HL-60/S4 treated with phorbol 12-myristate 13-acetate at 8.2 ng/mL for 4 days and 3 days (cell line): Measurements from ENCODE around the gene NMNAT1.
"Not testable (repeated sequence)": the region's sequence is repeated elsewhere in the genome, so short reads cannot be mapped to it uniquely, and the experiment has no call there.

Experiments
- in situ Hi-C: fragments of 300-500 bp; cut with MboI; formaldehyde crosslinking; loops from 2 replicates; pipeline ENCODE4 v1.15.0; 2022; ENCODE audit warnings: low sequenced_read_pairs

The NMNAT1 gene

DNA sequence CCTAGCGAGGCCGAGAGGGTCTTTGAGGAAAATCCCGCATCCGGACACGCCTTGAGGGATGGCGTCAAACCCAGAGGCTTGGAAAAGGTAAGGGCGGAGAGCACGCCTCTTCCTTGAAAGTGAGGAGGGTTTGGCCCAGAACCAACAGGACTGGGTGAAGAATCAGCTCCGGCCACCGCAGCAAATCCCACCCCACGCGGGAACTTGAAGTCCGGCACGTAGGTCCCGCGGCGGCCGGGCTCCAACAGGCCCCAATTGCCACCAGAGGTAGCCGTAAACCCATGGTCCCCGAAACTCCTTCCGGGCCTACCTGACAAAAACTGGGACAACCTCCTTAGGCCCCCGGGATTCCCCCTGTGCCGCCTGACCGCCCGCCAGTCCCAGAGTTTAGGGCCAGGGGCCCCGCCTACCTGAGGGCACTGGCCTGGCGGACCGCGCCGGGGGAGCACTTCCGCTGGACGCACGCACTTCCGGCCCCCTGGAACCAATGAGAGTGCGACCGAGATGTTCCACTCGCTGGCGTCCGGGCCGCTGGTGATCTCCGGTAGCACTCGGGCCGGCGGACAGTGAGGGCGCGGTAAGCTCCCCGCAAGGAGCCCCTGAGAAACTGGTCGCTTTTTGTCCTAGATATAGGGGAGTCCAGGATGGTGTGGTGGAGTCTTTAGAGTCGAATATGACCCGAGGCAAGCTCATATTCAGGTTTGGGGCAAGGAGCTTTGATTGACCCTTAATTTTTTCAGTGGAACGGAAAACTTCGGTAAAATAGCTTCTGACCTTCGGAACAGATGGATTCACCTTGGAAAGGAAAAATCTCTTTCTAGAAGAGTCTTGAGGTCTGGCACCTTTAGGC is at the start of gene NMNAT1, which contains the start of gene LZIC:
NMNAT1 (plus strand) TSS at position 537 of the 850 bp plus-strand sequence. CDS start 28,599 bp downstream, outside the sequence.
LZIC (minus strand) TSS at position 453 of the 850 bp plus-strand sequence. CDS start 6,772 bp downstream, outside the sequence.
- in situ Hi-C loops: loop anchor here (5.0 kb wide), 1 partner anchor 66 kb away; no protein-coding TSS in a partner anchor

- in situ Hi-C loops: no loop called here
Measured at GRCh38 chr1:9894115-9894514, 49.2 kb upstream of the NMNAT1 start.

DNA sequence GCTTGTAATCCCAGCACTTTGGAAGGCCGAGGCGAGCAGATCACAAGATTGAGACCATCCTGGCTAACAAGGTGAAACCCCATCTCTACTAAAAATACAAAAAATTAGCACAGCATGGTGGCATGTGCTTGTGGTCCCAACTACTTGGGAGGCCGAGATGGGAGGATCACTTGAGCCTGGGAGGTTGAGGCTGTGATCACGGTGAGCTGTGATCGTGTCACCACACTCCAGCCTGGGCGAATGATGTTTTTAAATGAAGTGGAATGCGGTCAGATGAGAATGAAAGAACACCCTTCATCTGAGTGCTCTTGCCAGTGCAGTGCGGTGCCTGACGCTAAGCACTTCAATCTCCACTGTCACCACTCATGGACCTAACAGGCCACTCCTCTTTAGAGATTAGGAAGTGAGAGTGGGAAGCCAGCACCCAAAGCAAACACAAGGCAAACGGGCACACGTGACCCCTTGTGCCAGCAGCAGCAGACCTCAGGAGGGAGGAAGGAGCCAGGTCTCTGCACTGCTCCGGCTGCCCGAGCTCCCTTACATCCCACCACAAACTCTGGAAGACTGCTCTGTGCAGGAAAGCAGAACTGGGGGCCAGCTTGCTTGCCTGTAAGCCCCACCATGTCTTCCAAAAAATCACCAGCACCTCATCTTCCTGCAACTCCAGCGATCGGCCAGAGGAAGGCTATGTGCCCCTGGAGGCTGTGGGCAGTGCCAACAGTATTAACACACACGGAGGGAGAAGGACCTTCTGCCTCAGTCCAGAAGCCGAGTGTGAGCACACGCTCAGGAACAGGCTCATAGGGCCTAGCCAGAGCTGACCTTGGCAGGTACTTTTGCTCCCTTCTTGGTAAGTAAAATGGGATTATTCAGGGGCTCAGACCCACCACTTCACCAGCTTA is 42.9 kb upstream of the NMNAT1 start:
- in situ Hi-C loops: no loop called here

- in situ Hi-C loops: no loop called here
Measured at GRCh38 chr1:9901148-9902059, 41.9 kb upstream of the NMNAT1 start.

DNA sequence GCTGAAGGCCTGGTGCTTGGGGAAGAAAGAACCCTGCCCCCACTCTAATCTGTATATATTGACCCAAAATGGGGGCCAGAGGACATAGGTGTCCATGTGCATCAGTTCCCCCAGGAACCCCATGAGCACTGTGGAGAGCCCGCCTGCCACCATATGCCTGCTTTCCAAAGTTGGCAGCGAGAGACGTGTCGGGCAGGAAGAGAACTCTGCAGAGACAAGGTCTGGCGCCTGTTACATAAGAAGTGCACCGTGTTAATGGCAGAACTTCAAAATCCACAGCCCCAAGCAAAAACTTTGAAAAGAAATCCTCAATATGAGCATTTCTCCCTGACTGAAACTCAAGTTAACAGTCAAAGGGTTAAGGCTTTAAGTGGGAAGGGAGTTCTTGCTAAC is 41.2 kb upstream of the NMNAT1 start:
- in situ Hi-C loops: no loop called here

DNA sequence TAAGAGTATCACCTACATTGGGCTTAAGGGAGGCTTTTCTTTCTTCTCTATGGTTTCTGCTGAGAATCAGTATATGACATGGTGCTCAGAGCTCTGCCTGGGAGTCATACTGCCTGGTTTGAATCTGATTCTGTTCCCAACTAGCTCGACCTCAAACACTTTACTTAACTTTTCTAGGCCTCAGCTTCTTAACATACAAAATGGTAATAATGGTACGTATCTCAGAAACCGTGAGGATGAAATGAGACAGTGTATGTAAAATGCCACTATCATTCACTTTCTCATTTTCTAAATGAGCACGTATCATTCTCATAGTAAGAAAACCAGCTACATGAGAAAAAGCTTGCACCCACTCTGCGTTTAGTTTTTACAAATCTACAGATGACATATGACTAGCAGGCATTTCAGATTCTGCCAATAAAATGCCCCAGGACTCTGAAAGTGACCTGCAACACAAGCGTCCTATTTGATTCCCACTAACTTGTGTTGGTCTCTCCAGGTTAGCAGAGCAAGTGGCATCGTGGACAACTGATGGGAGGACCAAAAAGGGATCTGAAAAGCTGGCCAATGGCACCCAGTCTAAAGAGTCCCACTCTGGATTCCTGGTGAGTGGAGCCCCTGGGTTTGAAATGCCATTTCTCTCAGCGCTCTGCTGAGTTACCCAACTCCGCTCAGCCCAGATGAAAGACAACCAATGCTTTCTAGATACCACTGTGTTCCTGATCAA is 39.3 kb upstream of the NMNAT1 start:
- in situ Hi-C loops: no loop called here

DNA sequence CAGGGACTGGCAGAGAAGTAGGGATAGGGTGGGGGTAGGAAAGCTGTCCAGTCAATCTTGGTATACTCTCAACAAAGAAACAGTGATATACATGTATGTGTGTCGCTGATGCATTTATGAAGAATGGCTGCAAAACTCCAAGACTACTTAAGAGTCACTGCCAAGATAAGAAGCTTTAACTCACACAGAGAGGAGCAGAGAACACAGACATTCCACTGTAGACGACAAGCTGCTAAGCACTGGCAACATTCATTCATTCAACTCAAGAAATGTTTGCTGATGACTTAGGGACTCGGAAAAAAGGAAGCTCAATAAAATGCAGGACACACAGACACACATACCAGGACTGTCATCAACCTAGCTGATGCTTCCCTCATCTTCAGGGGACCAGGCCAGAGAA is 38.7 kb upstream of the NMNAT1 start:
- in situ Hi-C loops: no loop called here

DNA sequence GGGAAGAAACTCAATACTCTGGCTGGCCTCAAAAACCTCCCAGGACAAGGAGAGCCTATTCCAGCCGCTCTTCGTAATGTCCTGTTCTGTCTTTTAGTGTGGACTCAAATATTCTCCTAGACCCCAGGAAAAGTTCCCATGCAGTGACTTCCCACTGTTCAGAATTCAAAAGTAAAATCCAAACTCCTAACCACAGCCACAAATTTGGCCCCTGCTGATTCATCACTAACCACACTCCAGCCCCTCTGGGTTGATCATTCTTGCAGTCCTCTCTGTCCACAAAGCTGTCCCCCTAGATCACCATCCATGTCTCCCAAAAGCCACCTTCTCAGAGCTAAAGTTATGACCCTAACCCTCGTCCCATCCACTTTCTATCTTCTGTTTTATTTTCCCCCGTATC is 38.3 kb upstream of the NMNAT1 start:
- in situ Hi-C loops: no loop called here

GRCh38 chr1:9906466-9906865 is 36.8 kb upstream of the NMNAT1 start:
- in situ Hi-C loops: no loop called here

DNA sequence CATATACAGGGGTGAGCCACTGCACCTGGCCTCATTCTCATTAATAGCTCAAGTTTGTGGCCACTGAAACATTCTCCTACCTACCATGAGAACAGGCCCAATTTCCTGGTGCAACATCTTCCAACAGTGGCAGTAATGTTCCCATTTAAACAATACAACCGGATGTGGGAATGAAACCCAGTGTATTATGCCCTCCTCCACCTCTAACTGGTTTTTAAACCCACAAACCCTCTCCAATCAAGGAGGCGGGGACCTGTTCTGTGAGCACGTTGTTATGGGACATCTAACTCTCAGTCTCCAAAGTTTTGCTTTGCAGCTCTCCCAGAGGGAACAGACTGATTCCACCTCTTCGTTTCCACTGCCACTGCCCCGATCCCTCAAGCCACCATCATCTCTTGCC is 35.8 kb upstream of the NMNAT1 start:
- in situ Hi-C loops: no loop called here

DNA sequence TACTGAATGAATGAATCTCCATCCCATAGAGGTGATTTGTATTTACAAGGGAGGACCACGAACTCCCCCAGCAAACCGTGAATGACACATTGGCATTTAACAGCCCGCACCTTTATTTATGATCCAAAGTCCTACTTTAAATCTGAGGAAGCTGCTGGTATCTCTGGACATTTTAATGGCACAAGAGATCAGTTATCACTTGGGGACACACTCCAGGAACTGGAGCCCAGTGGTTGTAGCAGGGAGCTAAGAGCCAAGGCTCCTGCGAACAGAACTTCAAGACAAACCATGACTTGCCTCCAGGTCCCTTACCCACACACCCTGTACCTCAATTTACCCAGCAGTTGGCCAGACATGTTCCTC is 34.4 kb upstream of the NMNAT1 start:
- in situ Hi-C loops: no loop called here

DNA sequence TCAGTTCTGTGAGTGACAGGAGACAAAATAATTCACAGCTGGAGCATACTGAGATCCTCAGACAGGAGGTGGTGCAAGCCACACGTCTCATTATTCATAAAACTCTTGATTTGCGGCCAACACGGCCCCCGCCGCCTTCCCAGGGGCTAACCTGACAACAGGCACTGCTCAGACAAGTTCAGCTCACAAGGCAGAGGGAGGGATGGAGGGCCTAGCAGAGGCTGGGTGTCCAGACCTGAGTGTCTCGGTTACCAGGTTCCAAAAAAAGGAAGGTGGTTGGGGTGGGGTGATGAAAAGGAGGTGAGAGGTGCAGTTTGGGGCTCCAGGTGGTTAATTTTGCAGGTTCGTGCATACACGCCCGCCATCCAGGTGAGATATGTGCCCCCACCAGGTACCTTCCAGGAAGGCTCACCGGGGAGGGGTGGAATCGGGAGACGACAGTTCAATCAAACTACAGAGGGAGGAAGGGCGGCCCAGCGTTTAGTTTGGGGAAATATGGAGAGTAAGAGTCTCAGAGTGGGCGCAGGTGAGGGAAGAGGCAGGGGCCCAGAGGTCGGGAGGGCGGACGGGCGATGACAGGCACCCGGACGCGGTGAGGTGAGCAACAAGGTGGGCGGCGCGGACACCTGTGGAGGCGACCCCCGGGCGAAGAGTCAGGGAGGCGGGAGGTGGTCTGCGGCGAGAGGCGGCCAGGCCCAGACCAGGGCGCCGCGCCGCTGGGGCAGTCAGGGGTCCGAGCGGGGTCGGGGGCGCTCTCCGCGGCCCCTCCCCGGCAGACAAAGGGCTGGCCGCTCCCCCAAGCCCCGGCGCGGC is 33.8 kb upstream of the NMNAT1 start:
- in situ Hi-C loops: no loop called here

- in situ Hi-C loops: no loop called here
Measured at GRCh38 chr1:9910076-9910422, 33.2 kb upstream of the NMNAT1 start, which contains the start of gene CTNNBIP1. Gene CTNNBIP1 (minus strand): TSS chr1:9910269. CDS start chr1:9872064, 38,205 bp downstream.

- in situ Hi-C loops: no loop called here
Measured at GRCh38 chr1:9910423-9911178, 32.7 kb upstream of the NMNAT1 start.

- in situ Hi-C loops: no loop called here
Measured at GRCh38 chr1:9912264-9912936, 30.9 kb upstream of the NMNAT1 start.

DNA sequence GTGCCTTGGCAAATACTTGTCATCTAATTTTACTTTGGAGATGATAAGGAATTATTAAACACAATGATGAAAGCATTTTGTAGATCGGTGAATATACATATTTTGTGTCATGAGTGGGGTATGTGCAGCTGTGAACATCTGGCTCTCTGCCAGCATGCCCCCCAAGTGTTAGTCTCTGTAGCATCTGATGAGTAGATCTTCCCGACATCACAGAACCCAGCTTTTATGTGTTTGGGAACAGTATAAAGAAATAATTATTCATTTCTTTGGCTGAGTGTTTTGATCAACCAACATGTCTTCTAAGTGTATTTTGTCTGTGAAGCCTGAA is 28.7 kb upstream of the NMNAT1 start:
- in situ Hi-C loops: no loop called here

DNA sequence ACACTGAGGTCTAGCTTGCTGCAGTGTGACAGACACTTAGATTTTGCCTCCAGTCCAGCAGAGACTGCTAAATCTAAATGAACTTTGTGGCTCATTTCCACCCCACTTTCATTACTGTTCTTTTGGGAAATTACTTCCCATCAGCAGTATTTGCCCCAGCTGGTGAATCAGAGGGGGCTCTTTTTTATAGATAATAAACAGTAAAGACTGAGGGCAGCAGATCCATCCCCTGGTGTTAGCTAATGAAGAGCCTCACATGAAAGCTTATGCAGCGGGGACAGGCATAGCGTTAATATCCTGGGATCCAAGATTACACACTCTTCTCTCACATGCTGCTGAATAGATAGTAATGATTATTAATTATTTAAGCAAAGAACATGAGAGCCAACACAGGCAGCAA is 26.8 kb upstream of the NMNAT1 start:
- in situ Hi-C loops: no loop called here

DNA sequence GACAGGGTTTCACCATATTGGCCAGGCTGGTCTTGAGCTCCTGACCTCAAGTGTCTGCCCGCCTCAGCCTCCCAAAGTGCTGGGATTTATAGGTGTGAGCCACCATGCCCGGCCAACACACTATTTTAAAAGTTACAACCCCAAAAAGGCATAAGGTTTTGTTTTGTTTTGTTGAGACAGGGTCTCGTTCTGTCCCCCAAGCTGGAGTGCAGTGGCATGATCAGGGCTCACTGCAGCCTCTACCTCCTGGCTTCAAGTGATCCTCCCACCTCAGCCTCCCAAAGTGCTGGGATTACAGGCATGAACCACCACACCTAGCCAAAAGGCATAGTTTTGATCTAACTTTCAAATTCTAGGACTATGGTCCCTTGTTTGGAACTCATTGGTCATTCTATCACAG is 25.8 kb upstream of the NMNAT1 start:
- in situ Hi-C loops: not testable (repeated sequence)
